GM06990 (cell line): Measurements from ENCODE around the gene PIF1.

Experiments
- DNase-seq: peaks from one replicate; pipeline ENCODE4 v3.0.0-alpha.2; 2011; ENCODE audit not compliant: insufficient read length; ENCODE audit errors: extremely low read depth
- H3K27me3 ChIP-seq: replicated peaks from 2 replicates; pipeline ENCODE4 v1.6.0; 2011; ENCODE audit warnings: low read length; ENCODE audit not compliant: control insufficient read depth, insufficient read depth
- H3K36me3 ChIP-seq: 2 replicates; pipeline ENCODE4 v1.5.1; 2011; ENCODE audit warnings: low read length; ENCODE audit not compliant: control insufficient read depth, insufficient read depth
- H3K4me3 ChIP-seq: replicated peaks from 2 replicates; pipeline ENCODE4 v1.5.1; 2011; ENCODE audit warnings: low read depth, mild to moderate bottlenecking, control low read depth, low read length
- CTCF ChIP-seq: IDR thresholded peaks from 2 replicates; pipeline ENCODE4 v1.5.1; 2011; ENCODE audit warnings: low read length, control low read depth, mild to moderate bottlenecking, inconsistent platforms; ENCODE audit not compliant: insufficient read depth, poor library complexity, severe bottlenecking

Gene PIF1

GRCh38 chr15:64845831-64846595 is 20.6 kb upstream of the PIF1 start:
- peaks cover 17% of the 10 kb centered on the region for H3K36me3 ChIP-seq
- no peaks in the 10 kb centered on the region for H3K27me3 ChIP-seq
- TF ChIP-seq CTCF = no peak
- no peak for DNase-seq
- peak overlapping the region; percentile 98 for H3K4me3 ChIP-seq

GRCh38 chr15:64845183-64845611 is 19.8 kb upstream of the PIF1 start:
- Histone ChIP-seq H3K36me3 (peaks cover 12% of the 10 kb centered on the region), H3K27me3 (no peaks in the 10 kb centered on the region), H3K4me3 (peak overlapping the region; percentile 98)
- DNase-seq = no peak
- TF ChIP-seq CTCF = no peak

- H3K36me3 ChIP-seq = peaks cover 11% of the 10 kb centered on the region
- H3K4me3 ChIP-seq = peak overlapping the region; percentile 98
- no peak for TF ChIP-seq CTCF
- H3K27me3 ChIP-seq = no peaks in the 10 kb centered on the region
- DNase-seq = no peak
Measured at GRCh38 chr15:64844576-64845145, 19.2 kb upstream of the PIF1 start.

GRCh38 chr15:64843991-64844390 is 18.5 kb upstream of the PIF1 start:
- Histone ChIP-seq H3K4me3 (peak overlapping the region; percentile 98), H3K27me3 (no peaks in the 10 kb centered on the region), H3K36me3 (peaks cover 9% of the 10 kb centered on the region)
- no peak for TF ChIP-seq CTCF
- no peak for DNase-seq

- no peaks in the 10 kb centered on the region for H3K27me3 ChIP-seq
- H3K36me3 ChIP-seq = peaks cover 4% of the 10 kb centered on the region
- DNase-seq = no peak
- TF ChIP-seq CTCF = peak; percentile 6
- H3K4me3 ChIP-seq = peak overlapping the region; percentile 98
Measured at GRCh38 chr15:64842986-64843561, 17.6 kb upstream of the PIF1 start.
